SK-N-SH (cell line): ENCODE data around the gene AMMECR1.

ENCODE experiments used
- CTCF ChIP-seq: fragments of 200-600 bp; sonication (generic); IDR thresholded peaks from 2 replicates; pipeline ENCODE4 v1.6.1; 2017; ENCODE audit warnings: antibody characterized with exemption, mild to moderate bottlenecking, moderate library complexity
- EP300 ChIP-seq, 2 experiments: IDR thresholded peaks; 2 replicates each; pipeline versions ENCODE4 v1.4.0 to v1.6.1; 2012; ENCODE audit warnings: borderline replicate concordance in 1 of 2, low read depth in 1 of 2, low read length in 1 of 2
- EZH2phosphoT487 ChIP-seq: fragments of 200-600 bp; sonication (generic); IDR thresholded peaks from 2 replicates; pipeline ENCODE4 v1.6.1; 2017; ENCODE audit warnings: low read depth, mixed run types, mild to moderate bottlenecking, antibody characterized with exemption, moderate library complexity, borderline replicate concordance
- FOSL2 ChIP-seq: IDR thresholded peaks from 2 replicates; pipeline ENCODE4 v1.4.0; 2012; ENCODE audit warnings: low read depth, mild to moderate bottlenecking, moderate library complexity, borderline replicate concordance
- FOXJ3 ChIP-seq: sonication (generic); formaldehyde crosslinking; IDR thresholded peaks from 2 replicates; pipeline ENCODE4 v1.5.1; 2020; ENCODE audit warnings: mild to moderate bottlenecking, missing genetic modification reagents
- MXI1 ChIP-seq: IDR thresholded peaks from 2 replicates; pipeline ENCODE4 v1.6.1; 2012; ENCODE audit warnings: mild to moderate bottlenecking, low read depth, low read length, improper control_type of control experiment
- POLR2AphosphoS5 ChIP-seq: IDR thresholded peaks from 2 replicates; pipeline ENCODE4 v1.6.1; 2012; ENCODE audit warnings: low read depth, low read length
- REST ChIP-seq: IDR thresholded peaks from 2 replicates; pipeline ENCODE4 v1.6.1; 2012; ENCODE audit warnings: mild to moderate bottlenecking, low read depth, low read length, moderate library complexity
- SIN3A ChIP-seq: IDR thresholded peaks from 2 replicates; pipeline ENCODE4 v1.6.1; 2012; ENCODE audit warnings: low read depth, mild to moderate bottlenecking, low read length, moderate library complexity, borderline replicate concordance
- SMC3 ChIP-seq: IDR thresholded peaks from 2 replicates; pipeline ENCODE4 v1.6.1; 2012; ENCODE audit warnings: low read depth, low read length, improper control_type of control experiment
- TEAD4 ChIP-seq: IDR thresholded peaks from 2 replicates; pipeline ENCODE4 v1.4.0; 2012; ENCODE audit warnings: mild to moderate bottlenecking, borderline replicate concordance; ENCODE audit not compliant: insufficient read depth
- USF1 ChIP-seq: IDR thresholded peaks from 2 replicates; pipeline ENCODE4 v1.4.0; 2012; ENCODE audit warnings: low read depth, borderline replicate concordance

GRCh38 chrX:110145311-110145710 lies 172.6 kb downstream of the AMMECR1 start:
- TF ChIP-seq REST, result no peak
- no peak for TF ChIP-seq POLR2AphosphoS5
- no peak for TF ChIP-seq USF1
- no peak for TF ChIP-seq TEAD4
- no peak for TF ChIP-seq CTCF
- TF ChIP-seq FOSL2, result no peak
- TF ChIP-seq MXI1, result no peak
- no peak for TF ChIP-seq SMC3
- TF ChIP-seq FOXJ3 (CRISPR knock-in tag), result no peak
- no peak for TF ChIP-seq SIN3A
- TF ChIP-seq EP300 (IDR thresholded peaks at IDR 0.05; ENCODE audit: borderline replicate concordance in 1 of 2, low read depth in 1 of 2, low read length in 1 of 2), result no peak
- no peak for TF ChIP-seq EZH2phosphoT487
